K562 (cell line): ENCODE measurements around the gene EPHB1. TPM values are rescaled to one million over a fixed set of nuclear protein-coding genes. Genes with fewer than 3 reads are reported as not detected.

ENCODE experiments used
- ATAC-seq: fragments of 200-7000 bp; cut with Tn5 transposase; 3 replicates; pipeline ENCODE4 v1.9.1; 2020; ENCODE audit warnings: moderate library complexity
- BruUV-seq: library from RNA; stranded (reverse); fragments of 400-500 nt; replicated peaks from 2 replicates; lab custom pipeline; 2021; lab: Mats Ljungman, UMichigan
- CTCF ChIA-PET: fragments of 300-600 bp; formaldehyde crosslinking; extraction: SDS; loops from one replicate; lab custom pipeline; 2021; ENCODE audit warnings: low intra/inter-chr PET ratio; lab: Yijun Ruan, JAX
- POLR2A ChIA-PET: fragments of 300-600, 350-650 bp; sonication (Branson Sonifier 250); formaldehyde crosslinking; extraction: SDS; loops from one replicate; lab custom pipeline; 2021; ENCODE audit warnings: antibody characterized with exemption, inconsistent platforms; lab: Yijun Ruan, JAX
- DNase-seq, 4 experiments: peaks; one replicate each; pipeline versions ENCODE4 v3.0.0 to v3.0.0-alpha.2; 2011 to 2018; ENCODE audit warnings: low spot score in 3 of 4, mixed read lengths in 3 of 4; ENCODE audit errors: extremely low read depth in 1 of 4
- FAIRE-seq: peaks from 2 replicates; lab custom pipeline; 2011; peaks lifted over from hg19 to GRCh38; lab: Jason Lieb, UNC
- H2AFZ ChIP-seq: 2 replicates; pipeline ENCODE4 v1.6.0; 2011; ENCODE audit warnings: low read depth, low read length, control low read depth, inconsistent platforms
- H3K27ac ChIP-seq: fragments of 200-600 bp; 3 replicates; pipeline ENCODE4 v1.8.0; 2011; ENCODE audit warnings: low read depth, mild to moderate bottlenecking, control low read depth, inconsistent platforms, low read length, moderate library complexity, mixed read lengths; ENCODE audit errors: extremely low read depth
- H3K27me3 ChIP-seq, 2 experiments: fragments of 300-600 bp in 1 of 2; 2 replicates in 1 of 2; 3 replicates in 1 of 2; pipeline versions ENCODE4 v1.6.0 to v1.8.0; 2011; ENCODE audit warnings: inconsistent platforms in 2 of 2, low read length in 2 of 2, mild to moderate bottlenecking in 1 of 2, mixed read lengths in 1 of 2, moderate library complexity in 1 of 2; ENCODE audit not compliant: control insufficient read depth in 2 of 2, insufficient read depth in 2 of 2
- H3K36me3 ChIP-seq: fragments of 300-600 bp; 3 replicates; pipeline ENCODE4 v1.8.0; 2011; ENCODE audit warnings: mild to moderate bottlenecking, low read length, inconsistent platforms; ENCODE audit not compliant: control insufficient read depth, insufficient read depth
- H3K4me1 ChIP-seq, 2 experiments: fragments of 200-600 bp in 1 of 2; replicated peaks in 1 of 2; 2 replicates in 1 of 2; 3 replicates in 1 of 2; pipeline versions ENCODE4 v1.5.1 to v1.8.0; 2011; ENCODE audit warnings: inconsistent platforms in 2 of 2, low read length in 2 of 2, mild to moderate bottlenecking in 1 of 2, mixed read lengths in 1 of 2, moderate library complexity in 1 of 2; ENCODE audit not compliant: control insufficient read depth in 2 of 2, insufficient read depth in 2 of 2
- H3K4me2 ChIP-seq: 2 replicates; pipeline ENCODE4 v1.6.1; 2011; ENCODE audit warnings: low read length, control low read depth, inconsistent platforms, mixed read lengths; ENCODE audit not compliant: insufficient read depth
- H3K4me3 ChIP-seq: fragments of 200-600 bp; sonication (generic), shearing (Covaris generic); 2 replicates; pipeline ENCODE4 v1.5.1; 2016; ENCODE audit warnings: control low read depth, inconsistent platforms
- H3K79me2 ChIP-seq: fragments of 200-600 bp; 3 replicates; pipeline ENCODE4 v1.8.0; 2011; ENCODE audit warnings: low read length, inconsistent platforms; ENCODE audit not compliant: control insufficient read depth, insufficient read depth
- H3K9ac ChIP-seq, 2 experiments: 2 replicates each; pipeline versions ENCODE4 v1.6.0 to v1.6.1; 2011; ENCODE audit warnings: low read depth in 2 of 2, low read length in 2 of 2, control low read depth in 1 of 2, inconsistent platforms in 1 of 2, mild to moderate bottlenecking in 1 of 2, mixed read lengths in 1 of 2; ENCODE audit not compliant: insufficient read depth in 1 of 2
- H3K9me1 ChIP-seq: one replicate; pipeline ENCODE4 v1.6.0; 2011; ENCODE audit warnings: inconsistent platforms, mild to moderate bottlenecking, low read length, moderate library complexity; ENCODE audit not compliant: control insufficient read depth, insufficient read depth
- H3K9me3 ChIP-seq: replicated peaks from 2 replicates; pipeline ENCODE4 v1.5.1; 2011; ENCODE audit warnings: low read depth, low read length, inconsistent platforms; ENCODE audit not compliant: control insufficient read depth, insufficient read depth
- H4K20me1 ChIP-seq: replicated peaks from 2 replicates; pipeline ENCODE4 v1.6.1; 2011; ENCODE audit warnings: low read length, inconsistent platforms, mixed read lengths; ENCODE audit not compliant: control insufficient read depth, insufficient read depth
- BDP1 ChIP-seq: IDR thresholded peaks from 3 replicates; pipeline ENCODE4 v1.6.1; 2011; ENCODE audit not compliant: insufficient read length, insufficient read depth
- FOXK1 ChIP-seq: sonication (generic); formaldehyde crosslinking; IDR thresholded peaks from 2 replicates; pipeline ENCODE4 v1.8.0; 2022; ENCODE audit warnings: missing genetic modification reagents, mild to moderate bottlenecking, borderline replicate concordance
- HEY1 ChIP-seq: fragments of 250-450 bp; sonication (Bioruptor Pico); IDR thresholded peaks from 2 replicates; pipeline ENCODE4 v1.5.0; 2020; ENCODE audit warnings: mild to moderate bottlenecking, moderate library complexity, borderline replicate concordance
- HNRNPLL ChIP-seq: fragments of 200-400 bp; formaldehyde crosslinking; IDR thresholded peaks from 2 replicates; pipeline ENCODE4 v1.6.1; 2017; ENCODE audit warnings: low read length, low read depth, mild to moderate bottlenecking; ENCODE audit not compliant: poor library complexity, severe bottlenecking
- NFIX ChIP-seq: fragments of 250-450 bp; sonication (Bioruptor Pico); IDR thresholded peaks from 2 replicates; pipeline ENCODE4 v1.4.0; 2020; ENCODE audit warnings: low read depth, mild to moderate bottlenecking, moderate library complexity
- RUNX1 ChIP-seq: sonication (generic); IDR thresholded peaks from 2 replicates; pipeline ENCODE4 v1.6.1; 2016; ENCODE audit warnings: antibody characterized with exemption, low read depth
- SRSF1 ChIP-seq: fragments of 200-400 bp; formaldehyde crosslinking; IDR thresholded peaks from 2 replicates; pipeline ENCODE4 v1.6.1; 2017; ENCODE audit warnings: mild to moderate bottlenecking, low read depth, low read length, moderate library complexity
- SRSF9 ChIP-seq: fragments of 200-400 bp; formaldehyde crosslinking; IDR thresholded peaks from 2 replicates; pipeline ENCODE4 v1.6.1; 2017; ENCODE audit warnings: low read depth, low read length, borderline replicate concordance
- ZNF197 ChIP-seq: fragments of 200-800 bp; sonication (Bioruptor generic); IDR thresholded peaks from 2 replicates; pipeline ENCODE4 v1.6.1; 2016; ENCODE audit warnings: low read depth, missing genetic modification characterization, missing compliant biosample characterization
- ZNF318 ChIP-seq, 2 experiments: fragments of 450-650 bp; IDR thresholded peaks; 2 replicates each; pipeline ENCODE4 v1.6.1; 2016; ENCODE audit warnings: mild to moderate bottlenecking in 2 of 2, borderline replicate concordance in 1 of 2, low read depth in 1 of 2, moderate library complexity in 1 of 2
- ZNF699 ChIP-seq: fragments of 250-450 bp; sonication (Bioruptor Pico); IDR thresholded peaks from 2 replicates; pipeline ENCODE4 v1.8.0; 2021; ENCODE audit warnings: mild to moderate bottlenecking, moderate library complexity; ENCODE audit not compliant: insufficient replicate concordance
- WGBS: fragments of 100-300 bp; shearing (Covaris generic); methylation state at CpG from one replicate; pipeline ENCODE4 v1.1.6; 2016; ENCODE audit warnings: low coverage, mixed read lengths; ENCODE audit not compliant: insufficient coverage; ENCODE audit errors: missing lambda C conversion rate; 5-methylcytosine and 5-hydroxymethylcytosine counted together
- in situ Hi-C: fragments of 300-500 bp; cut with MboI; formaldehyde crosslinking; loops from 4 replicates; pipeline ENCODE4 v1.15.0; 2018; ENCODE audit warnings: inconsistent platforms, mixed read lengths
- intact Hi-C: fragments of 100-400 bp; cut with micrococcal nuclease; formaldehyde crosslinking; loops from 2 replicates; pipeline ENCODE4 v1.14.2; 2022
- polyA plus RNA-seq, 8 experiments: library from polyadenylated mRNA; depleted of rRNA in 4 of 8; stranded (reverse) in 5 of 8; unstranded in 3 of 8; fragments of >200 nt; fragmentation: Nextera tagmentation in 2 of 8; fragmentation: Illumina TruSeq in 1 of 8; extraction: Ambion mirVana in 2 of 8; extraction: Trizol in 1 of 8; gene quantifications; 2 replicates each; pipeline versions ENCODE4 v1.2.1 to v1.2.3, GENCODE V29; 2011 to 2014; ENCODE audit warnings: inconsistent platforms in 1 of 8, missing spikeins in 1 of 8
- total RNA-seq, 7 experiments: library from RNA; depleted of rRNA in 6 of 7; stranded (reverse); fragments of >200 nt in 6 of 7; fragmentation: Illumina TruSeq in 2 of 7; extraction: Trizol in 2 of 7; gene quantifications; 2 replicates each; pipeline versions ENCODE4 v1.2.1 to v1.2.3, GENCODE V29; 2011 to 2021; ENCODE audit warnings: low replicate concordance in 1 of 7

The EPHB1 gene
- total and polyA plus RNA-seq, 9 of the 15 experiments (the other 6 are each of a cell fraction or from before 2014, with no cell fraction given), result 0.29 TPM; not detected in 8

- CTCF ChIA-PET, result no interaction called here
- Histone ChIP-seq H3K9ac (no peak overlapping the region), H3K4me3 (no peak overlapping the region), H3K4me1 (no peaks in the 10 kb centered on the region), H3K9me1 (no peaks in the 10 kb centered on the region), H2AFZ (no peak overlapping the region), H3K36me3 (no peaks in the 10 kb centered on the region), H3K4me2 (no peak overlapping the region), H3K79me2 (no peaks in the 10 kb centered on the region), H3K27ac (no peak overlapping the region), H3K9me3 (no peaks in the 10 kb centered on the region), H3K27me3 (no peaks in the 10 kb centered on the region), H4K20me1 (no peaks in the 10 kb centered on the region)
- intact Hi-C loops, result no loop called here
- TF ChIP-seq HEY1 (CRISPR knock-in tag), result no peak
- TF ChIP-seq HNRNPLL, result no peak
- TF ChIP-seq FOXK1, result no peak
- no peak for TF ChIP-seq RUNX1
- TF ChIP-seq ZNF699 (CRISPR knock-in tag), result no peak
- TF ChIP-seq NFIX (CRISPR knock-in tag), result no peak
- no peak for TF ChIP-seq SRSF9
- no peak for TF ChIP-seq BDP1
- no peak for TF ChIP-seq ZNF197 (CRISPR knock-in tag)
- no peak for TF ChIP-seq SRSF1
- TF ChIP-seq ZNF318 (IDR thresholded peaks at IDR 0.05; ENCODE audit: borderline replicate concordance in 1 of 2, low read depth in 1 of 2), result no peak
- no TSS peak for BruUV-seq
- no peak for DNase-seq
- in situ Hi-C loops, result no loop called here
- FAIRE-seq, result no peak
- ATAC-seq, result no peak
- POLR2A ChIA-PET, result interaction anchor here (0.6 to 0.7 kb wide), 2 partner anchors 345 to 372 kb away, joined by 3 read pairs; no protein-coding TSS in a partner anchor
- 4% methylated on average over 2 of the region's 2 CpGs for WGBS
Observed at GRCh38 chr3:134905647-134905935, 110.5 kb downstream of the EPHB1 start.
